Adrenal gland (tissue), 12 donors: Measurements from ENCODE around the gene XYLT1. TPM values are rescaled to one million over a fixed set of nuclear protein-coding genes. Genes with fewer than 3 reads are reported as not detected.
A peak's percentile ranks its signal among the peaks of the same experiment; 100 is the strongest.

Experiments
- DNase-seq, 7 donors: peaks; one replicate each; pipeline ENCODE4 v3.0.0-alpha.2; 2019 to 2020
- H3K27ac ChIP-seq, 5 donors: fragments of 200-600 bp; sonication (generic) in 4 of 5; 1 replicate in 3 of 5; 2 replicates in 2 of 5; pipeline versions ENCODE4 v1.5.1 to v1.8.0; 2016 to 2020; ENCODE audit warnings: mild to moderate bottlenecking in 1 of 5
- H3K27me3 ChIP-seq: fragments of 200-600 bp; 2 replicates; pipeline ENCODE4 v1.8.0; 2021
- H3K36me3 ChIP-seq, 2 donors: fragments of 200-600 bp; replicated peaks in 1 of 2; 1 replicate in 1 of 2; 2 replicates in 1 of 2; pipeline versions ENCODE4 v1.5.1 to v1.8.0; 2018 to 2022
- H3K4me1 ChIP-seq, 2 donors: fragments of 200-600 bp; replicated peaks in 1 of 2; 1 replicate in 1 of 2; 2 replicates in 1 of 2; pipeline versions ENCODE4 v1.5.1 to v1.8.0; 2018 to 2021
- H3K4me3 ChIP-seq, 4 donors: fragments of 200-600 bp; sonication (generic) in 3 of 4; one replicate each; pipeline ENCODE4 v1.5.1; 2016 to 2018
- H3K9me3 ChIP-seq, 3 donors: fragments of 200-600 bp; sonication (generic) in 1 of 3; replicated peaks in 1 of 3; 1 replicate in 2 of 3; 2 replicates in 1 of 3; pipeline versions ENCODE4 v1.5.1 to v1.8.0; 2016 to 2021
- CTCF ChIP-seq, 6 experiments: fragments of 450-650 bp in 4 of 6; fragments of 200-600 bp in 2 of 6; sonication (generic) in 1 of 6; IDR thresholded peaks; 1 replicate in 5 of 6; 2 replicates in 1 of 6; pipeline versions ENCODE4 v1.5.1 to v1.8.0; 2016 to 2021; ENCODE audit warnings: antibody characterized with exemption in 6 of 6, mild to moderate bottlenecking in 2 of 6, moderate library complexity in 1 of 6
- POLR2A ChIP-seq, 2 donors: fragments of 450-650 bp; IDR thresholded peaks; one replicate each; pipeline ENCODE4 v1.6.1; 2017; ENCODE audit warnings: antibody characterized with exemption in 2 of 2, mild to moderate bottlenecking in 2 of 2, moderate library complexity in 1 of 2
- WGBS, 4 donors: extraction: QIAGEN DNeasy Blood & Tissue Kit in 2 of 4; methylation state at CpG; one replicate each; pipeline versions ENCODE4 v1.1.5 to v1.1.7; 2013 to 2017; 5-methylcytosine and 5-hydroxymethylcytosine counted together
- intact Hi-C, 2 donors: fragments of 100-400 bp; cut with DNase I; formaldehyde crosslinking; loops; one replicate each; pipeline versions ENCODE4 v1.14.1 to v1.15.0; 2022 to 2023
- polyA plus RNA-seq, 3 donors: library from polyadenylated mRNA; stranded (reverse); fragments of 200-250 nt in 2 of 3; fragments of 350-450 nt in 1 of 3; fragmentation: Illumina TruSeq in 1 of 3; extraction: RNeasy Lipid Tissue Mini Kit (QIAGEN cat#74804) in 1 of 3; gene quantifications; one replicate each; pipeline ENCODE4 v1.2.3, GENCODE V29; 2013 to 2014
- total RNA-seq, 9 donors: library from RNA; depleted of rRNA in 4 of 9; stranded (reverse); fragments of >200 nt in 4 of 9; fragments of 120-200 nt in 1 of 9; fragmentation: NEBNext Ultra II Directional in 1 of 9; extraction: Animal tissue kit (Norgen Biotek cat#: 25700) in 1 of 9; gene quantifications; one replicate each; pipeline versions ENCODE4 v1.1.0 to v1.2.4, GENCODE V29; 2013 to 2023
- donor health status: healthy with polysubstance abuse.
- donor health status: Bipolar disorder and iron deficiency.
- donor health status: DM: yes; HTN: yes; CAD: no.
- donor health status: DM: no; HTN: no; CAD: no.
- donor health status: DM: no; HTN: no; CAD: no.
- donor health status: DM: yes; HTN: yes; CAD: no.

The XYLT1 gene
- total and polyA plus RNA-seq, 12 donors: 1.3 to 67.6 (median 16.8) TPM

- Histone ChIP-seq H3K9me3 (no peaks in the 10 kb centered on the region), H3K4me3 (no peak overlapping the region), H3K4me1 (no peaks in the 10 kb centered on the region), H3K27ac (no peak overlapping the region), H3K36me3 (no peaks in the 10 kb centered on the region), H3K27me3 (no peaks in the 10 kb centered on the region)
- no peak for DNase-seq
- TF ChIP-seq CTCF (IDR thresholded peaks at IDR 0.05) (no peak), POLR2A (IDR thresholded peaks at IDR 0.05) (no peak)
- 82 to 87% (median 84%) methylated on average over 12 of the region's 12 CpGs for WGBS, 4 donors
- intact Hi-C loops: no loop called here
These were observed 311.1 kb downstream of the XYLT1 start for GRCh38 chr16:17159617-17160016.

- Histone ChIP-seq H3K4me3 (no peak overlapping the region), H3K27me3 (no peaks in the 10 kb centered on the region), H3K9me3 (no peaks in the 10 kb centered on the region), H3K27ac (no peak overlapping the region), H3K36me3 (no peaks in the 10 kb centered on the region), H3K4me1 (no peaks in the 10 kb centered on the region)
- no peak for DNase-seq
- intact Hi-C loops: no loop called here
- TF ChIP-seq POLR2A (IDR thresholded peaks at IDR 0.05): no peak
- no peak for TF ChIP-seq CTCF (IDR thresholded peaks at IDR 0.05)
- WGBS, 4 donors: 92 to 100% (median 94%) methylated on average over 1 of the region's 1 CpG
These were observed 314.8 kb downstream of the XYLT1 start for GRCh38 chr16:17155936-17156335.

- intact Hi-C loops: no loop called here
- no peak for TF ChIP-seq POLR2A (IDR thresholded peaks at IDR 0.05)
- no peak for TF ChIP-seq CTCF (IDR thresholded peaks at IDR 0.05)
- H3K36me3 ChIP-seq: no peaks in the 10 kb centered on the region
- DNase-seq: no peak
- H3K4me1 ChIP-seq: no peaks in the 10 kb centered on the region
- WGBS, 4 donors: 84 to 88% (median 85%) methylated on average over 5 of the region's 5 CpGs
- H3K27me3 ChIP-seq: no peaks in the 10 kb centered on the region
- no peaks in the 10 kb centered on the region for H3K9me3 ChIP-seq
- H3K4me3 ChIP-seq: no peak overlapping the region
- H3K27ac ChIP-seq: peak overlapping the region in 1 of 5 donors; percentile 45
These were observed 315.3 kb downstream of the XYLT1 start for GRCh38 chr16:17155485-17155884.

GRCh38 chr16:17154981-17155380, 315.8 kb downstream of the XYLT1 start:
- DNase-seq: peak in 3 of 7 donors; percentile 26 to 32 (median 30)
- peak overlapping the region in 1 of 5 donors; percentile 45 for H3K27ac ChIP-seq
- intact Hi-C loops: no loop called here
- no peaks in the 10 kb centered on the region for H3K4me1 ChIP-seq
- no peak overlapping the region for H3K4me3 ChIP-seq
- TF ChIP-seq CTCF (IDR thresholded peaks at IDR 0.05): no peak
- H3K36me3 ChIP-seq: no peaks in the 10 kb centered on the region
- 76 to 89% (median 79%) methylated on average over 2 of the region's 2 CpGs for WGBS, 4 donors
- no peaks in the 10 kb centered on the region for H3K9me3 ChIP-seq
- no peaks in the 10 kb centered on the region for H3K27me3 ChIP-seq
